ENCODE results near the gene CBLB.

Gene CBLB

DNA sequence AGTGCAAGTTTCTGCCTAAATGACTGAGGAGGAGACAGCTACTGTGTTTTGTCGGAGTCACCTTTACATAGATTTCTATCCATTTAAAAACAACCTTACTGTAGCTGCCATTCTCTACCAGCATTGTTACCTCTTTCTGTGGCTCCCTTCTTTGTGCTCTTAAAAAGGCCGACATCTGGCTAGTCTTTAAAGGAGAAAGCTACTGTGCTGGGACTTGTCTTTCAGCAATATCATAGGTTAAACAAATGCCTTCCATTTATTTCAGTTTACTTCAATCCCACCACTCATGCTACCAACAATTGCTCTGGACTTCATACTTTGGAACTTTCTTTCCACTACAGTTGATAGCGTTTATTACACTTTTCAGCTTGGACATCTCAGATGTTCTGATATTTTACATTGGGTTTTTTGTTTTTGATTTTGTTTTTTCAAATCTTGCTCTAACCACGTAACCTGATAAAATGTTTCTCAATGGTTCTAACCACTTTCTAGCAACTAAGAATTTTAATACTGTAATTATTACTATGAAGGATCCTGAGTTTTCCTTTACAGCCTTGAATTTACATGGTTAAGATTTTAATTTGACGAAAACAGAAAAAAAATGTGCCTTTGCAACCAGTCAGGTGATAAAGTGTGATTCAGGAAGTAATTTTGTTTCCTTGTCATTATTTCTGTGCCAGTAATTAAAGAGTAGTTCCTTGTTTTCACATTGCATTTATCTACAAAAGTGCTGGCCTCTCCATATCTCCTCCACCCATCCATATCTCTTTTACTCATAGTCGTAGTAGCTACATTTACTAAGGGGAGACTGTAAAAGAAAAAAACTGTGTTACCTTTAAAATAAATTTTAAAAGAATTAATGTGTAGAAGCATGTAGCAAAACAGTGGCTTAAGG, 1.3 kb upstream of the CBLB start:
- no peak for DNase-seq

DNA sequence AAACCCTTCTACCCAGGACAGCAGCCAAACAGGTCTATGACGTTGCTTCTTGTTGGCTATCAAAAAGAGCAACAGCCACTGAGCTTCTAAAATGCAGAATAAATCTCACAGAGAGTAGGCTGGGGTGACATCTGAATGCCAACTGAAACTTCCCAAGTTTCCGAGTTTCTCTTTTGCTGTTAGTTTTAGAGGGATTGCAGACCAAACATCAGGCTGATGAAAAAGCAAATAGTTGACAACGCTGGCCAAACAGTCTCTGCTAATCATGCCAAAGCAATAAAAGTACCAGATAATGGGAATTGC, 670 bp upstream of the CBLB start:
- DNase-seq = no peak

DNA sequence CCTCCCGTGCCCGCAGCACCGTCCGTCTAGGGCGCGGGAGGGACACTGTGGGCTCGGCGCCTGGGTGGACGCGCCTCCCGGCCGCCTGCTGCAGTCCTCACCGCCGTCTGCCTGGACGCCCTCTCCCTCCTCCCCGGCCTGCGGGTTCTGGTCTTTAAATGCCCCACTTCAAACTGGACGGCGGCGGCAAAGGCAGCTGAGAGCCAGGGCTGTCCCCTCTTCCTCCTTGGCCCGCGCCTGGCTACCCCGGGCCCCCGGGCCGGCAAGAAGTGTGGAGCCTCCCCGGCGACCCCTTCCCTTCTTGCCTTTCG, 426 bp downstream of the CBLB start:
- DNase-seq = no peak

DNA sequence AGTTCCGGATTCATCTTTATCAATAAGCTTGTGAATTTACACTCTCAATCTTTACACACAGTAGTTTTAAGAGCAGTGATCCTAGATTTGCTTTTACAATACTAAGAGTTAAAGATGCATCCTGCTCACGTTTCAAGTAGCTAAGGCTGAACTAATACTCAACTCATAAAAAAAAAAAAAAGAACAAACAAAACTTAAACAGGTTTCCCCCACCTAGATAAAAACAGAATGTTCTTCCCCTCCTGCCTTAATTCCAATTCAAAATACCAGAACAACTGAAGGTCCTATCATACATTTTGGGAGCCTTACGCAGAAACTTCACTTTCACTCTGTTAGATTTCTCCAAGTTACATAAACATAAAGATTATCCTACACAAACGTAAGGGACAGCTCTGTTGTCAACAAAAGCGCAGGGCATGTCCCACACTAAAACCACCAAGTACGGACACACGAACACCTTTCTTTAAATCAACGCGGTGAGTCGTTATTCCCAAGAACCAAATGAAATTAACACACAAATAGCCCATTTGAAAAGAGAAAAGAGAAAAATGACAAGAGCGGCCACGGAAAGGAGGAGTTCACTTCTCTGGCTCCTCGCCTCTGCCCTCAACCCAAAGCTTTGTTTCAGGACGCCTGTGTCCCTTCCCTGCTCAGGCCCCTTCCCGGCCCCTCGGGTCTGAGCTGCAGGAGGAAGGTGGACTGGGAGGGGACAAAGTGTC, 941 bp downstream of the CBLB start:
- DNase-seq = peak; percentile 21

DNA sequence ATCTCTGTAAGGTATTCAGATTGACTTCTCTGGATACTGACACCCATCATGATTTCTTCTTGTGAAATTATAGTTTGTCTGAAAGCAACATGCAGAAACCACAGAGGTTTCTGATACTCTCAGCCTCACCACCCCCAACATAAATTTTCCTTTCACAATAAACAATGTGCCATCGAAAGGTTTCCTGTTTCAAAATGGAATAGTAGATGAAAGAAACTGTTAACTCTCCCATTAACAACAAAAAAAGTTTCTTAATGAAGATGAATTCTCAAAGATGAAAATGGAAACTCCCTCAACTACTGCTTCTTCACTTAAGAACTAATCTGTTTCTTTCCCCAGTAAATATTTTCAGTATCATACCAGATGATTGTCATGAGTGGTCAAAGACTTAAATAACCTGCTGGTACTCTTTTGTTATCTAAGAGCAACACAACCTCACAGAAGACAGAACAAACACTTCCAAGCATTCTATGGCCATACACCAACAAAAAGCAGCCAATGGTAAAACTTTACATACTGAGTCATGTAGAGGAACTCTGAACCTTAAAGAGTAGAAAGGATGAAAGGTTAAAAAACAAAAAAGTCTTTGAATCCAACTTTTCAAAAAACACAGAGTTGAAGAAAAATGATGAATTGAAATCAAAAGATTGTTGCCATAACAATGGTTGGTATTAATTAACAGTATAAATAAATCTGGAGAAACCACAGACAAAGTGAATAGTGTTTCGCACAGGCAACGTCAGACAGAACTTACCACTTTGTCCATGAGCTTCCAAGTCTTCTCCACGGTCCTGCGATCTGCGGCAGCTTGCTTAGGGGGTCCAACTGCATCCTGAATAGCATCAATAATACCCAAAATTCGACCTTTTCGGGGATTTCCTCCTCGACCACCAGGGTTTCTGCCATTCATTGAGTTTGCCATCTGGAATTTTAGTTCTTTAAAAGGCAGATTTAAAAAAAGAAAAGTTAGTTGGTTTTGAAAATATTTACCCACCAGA, 1.9 kb downstream of the CBLB start:
- peak; percentile 23 for DNase-seq

DNA sequence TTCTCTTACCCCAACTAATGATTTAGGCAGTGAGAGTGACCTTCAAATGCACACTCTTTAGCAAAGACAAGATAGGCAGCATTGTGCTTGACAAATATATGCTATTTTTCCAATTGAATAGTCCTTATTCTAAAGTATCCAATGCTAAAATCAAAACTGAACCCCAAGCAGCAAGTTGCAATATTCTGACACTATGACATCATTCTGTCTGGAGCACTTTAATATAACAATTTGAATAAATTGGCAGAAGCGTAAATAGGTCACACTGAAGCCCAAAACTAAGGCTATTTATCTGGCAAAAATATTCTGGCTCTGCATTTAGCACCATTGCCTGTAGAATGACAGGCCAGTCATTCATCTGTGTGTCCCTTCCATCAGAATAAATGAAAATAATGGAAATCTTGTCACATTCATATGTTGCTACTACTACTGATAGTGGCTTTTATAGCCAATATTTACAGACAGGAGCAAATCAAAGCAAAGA, 2.9 kb downstream of the CBLB start:
- DNase-seq = no peak

DNA sequence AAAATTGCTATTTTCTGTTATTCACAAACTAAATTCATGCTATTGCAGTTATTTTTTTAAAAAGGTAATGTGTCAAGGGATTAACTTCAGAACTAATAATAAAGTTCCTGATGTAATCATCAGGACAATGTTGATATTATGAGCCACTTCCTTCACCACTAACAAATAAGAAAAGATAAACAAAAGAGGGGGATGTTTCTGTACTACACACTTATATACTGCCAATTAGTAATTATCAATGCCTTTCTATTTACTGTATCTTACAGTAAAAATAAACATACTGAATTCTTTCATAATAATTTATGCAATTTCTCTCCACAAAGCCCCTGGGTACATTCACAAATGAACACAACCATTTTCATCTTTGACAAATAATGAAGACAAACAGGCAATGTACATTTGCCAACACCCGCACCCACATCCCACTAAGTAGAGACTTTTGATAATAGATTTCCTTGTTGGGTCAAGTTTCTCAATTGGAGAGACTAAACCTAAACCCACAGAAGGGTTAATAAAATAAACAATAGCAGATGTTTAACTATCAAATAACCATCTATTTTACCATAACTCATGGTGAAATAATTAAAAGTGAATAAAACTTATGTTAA, 3.7 kb downstream of the CBLB start:
- no peak for DNase-seq

DNA sequence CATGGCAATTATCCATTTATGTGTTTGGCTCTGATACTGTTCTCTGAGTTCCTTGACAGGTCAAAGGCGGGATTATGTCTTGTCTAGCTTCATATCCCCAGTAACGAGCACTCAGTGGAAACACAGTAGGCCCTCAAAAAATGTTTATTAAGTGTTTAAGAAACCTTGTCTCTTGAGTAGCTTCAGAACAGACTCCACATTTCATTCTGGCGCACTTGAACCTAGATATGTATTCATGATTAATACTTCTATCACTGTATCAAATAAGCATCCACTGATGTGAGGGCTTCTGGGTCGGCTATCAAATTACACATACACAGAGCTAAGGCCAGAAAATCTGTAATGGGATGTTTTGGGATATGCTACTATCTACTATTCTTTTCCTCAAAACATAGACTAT, 4.6 kb downstream of the CBLB start:
- no peak for DNase-seq

DNA sequence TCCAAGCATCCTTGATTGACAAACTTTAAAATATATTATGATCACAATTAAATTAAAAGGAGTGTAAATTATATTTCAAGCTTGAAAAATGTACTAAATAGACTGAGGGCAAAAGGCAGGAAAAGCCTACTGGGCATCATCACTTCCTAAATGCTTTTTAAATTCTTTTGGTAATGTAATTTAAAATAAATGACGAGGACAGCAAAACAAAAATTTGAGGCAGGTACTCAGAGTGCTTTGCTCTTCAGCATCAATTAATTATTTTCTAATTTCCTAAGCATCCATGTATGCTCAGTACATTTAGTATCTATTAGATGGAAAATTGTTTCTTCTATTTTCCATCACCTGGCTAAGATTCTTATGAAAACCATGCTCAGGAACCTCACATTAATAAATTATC, 5.2 kb downstream of the CBLB start:
- no peak for DNase-seq

DNA sequence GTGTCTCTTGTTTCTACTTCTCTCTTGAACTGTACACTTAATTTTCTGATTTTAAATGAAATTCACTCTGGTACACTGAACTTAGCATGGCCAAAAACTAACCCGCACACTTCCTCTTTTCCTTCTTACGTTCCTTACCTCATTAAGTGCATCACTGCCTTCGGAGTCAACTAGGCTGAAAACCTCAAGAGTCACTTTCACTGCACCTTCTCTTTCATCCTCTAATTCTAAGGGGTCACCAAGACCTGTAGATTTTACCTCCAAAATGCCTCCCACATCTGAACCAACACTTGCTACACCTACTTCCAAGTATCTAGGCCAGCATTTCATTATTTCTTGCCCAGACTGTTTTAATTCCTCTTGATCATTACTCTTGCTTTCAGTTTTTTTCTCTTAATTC, 6.6 kb downstream of the CBLB start:
- no peak for DNase-seq

DNA sequence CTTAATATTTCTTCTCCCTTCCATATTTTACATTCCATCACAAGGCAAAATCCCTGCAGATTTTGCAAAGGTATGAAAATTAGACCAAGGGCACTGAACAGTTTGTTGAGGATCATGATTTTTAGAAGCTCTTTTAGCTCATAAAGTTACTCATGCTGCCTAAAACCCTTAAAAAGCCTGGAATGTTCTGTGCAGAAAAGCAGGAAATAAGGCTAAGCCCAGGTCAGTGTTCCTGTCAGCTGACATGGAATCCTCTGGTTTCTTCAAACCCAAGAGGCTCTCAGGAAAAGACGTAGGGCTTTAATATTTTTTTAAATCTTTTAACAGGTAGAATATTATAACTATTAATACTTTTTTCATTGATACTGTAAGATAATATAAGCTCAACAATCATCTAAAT, 8.2 kb downstream of the CBLB start:
- no peak for DNase-seq

DNA sequence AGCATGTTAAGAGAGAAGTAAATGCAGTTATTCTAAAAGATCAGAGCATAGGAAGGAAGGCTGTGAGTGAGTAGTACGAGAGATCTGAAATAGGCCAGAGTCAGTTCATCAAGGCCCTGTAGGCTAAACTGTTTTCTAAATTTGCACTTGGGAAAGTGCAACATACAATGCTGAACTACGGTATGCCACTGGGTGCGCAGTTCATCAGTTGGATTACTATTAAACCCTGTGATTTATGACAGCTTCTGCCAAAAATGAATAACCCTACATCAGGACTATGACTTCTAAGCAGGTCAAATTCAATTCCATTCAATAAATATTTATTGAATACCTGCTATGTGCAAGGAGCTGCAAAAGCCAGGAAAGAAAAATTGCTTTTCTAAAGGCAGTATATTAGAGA, 10.8 kb downstream of the CBLB start:
- DNase-seq = no peak

DNA sequence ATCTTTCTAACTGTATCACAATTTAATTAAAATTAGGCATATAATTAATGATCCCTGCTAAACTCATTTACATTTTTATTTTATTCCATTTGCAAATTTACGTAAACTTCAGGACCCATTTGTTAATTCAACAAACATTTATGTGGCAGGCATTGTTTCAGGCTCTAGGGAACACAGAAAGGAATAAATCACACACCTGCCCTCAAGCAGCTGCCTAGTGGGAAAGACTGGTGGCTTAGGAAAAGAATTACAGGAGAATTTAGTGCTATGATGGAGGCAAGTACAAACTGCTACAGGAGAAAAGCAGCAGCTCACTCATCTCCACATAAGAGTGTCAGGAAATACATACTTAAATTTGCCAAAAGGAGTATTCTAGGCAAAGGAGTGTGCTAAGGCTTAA, 11.2 kb downstream of the CBLB start:
- no peak for DNase-seq

DNA sequence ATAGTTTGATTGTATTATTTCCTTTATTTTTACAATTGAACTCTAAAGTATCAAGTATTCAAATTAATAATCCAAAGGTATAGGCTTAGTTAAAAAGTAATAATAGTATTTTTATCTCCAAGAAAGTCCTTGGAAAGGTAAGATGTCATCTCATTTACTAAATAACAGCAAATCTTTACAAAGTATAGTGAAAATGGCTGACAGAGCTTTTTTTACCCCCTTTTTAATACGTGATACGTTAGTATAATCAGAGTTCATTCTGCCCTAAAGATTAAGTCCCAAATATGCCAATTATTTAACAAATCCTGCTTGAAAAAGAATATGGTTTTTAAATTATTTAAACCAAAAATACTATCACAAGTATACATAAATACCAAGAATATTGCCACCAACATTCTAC, 12.2 kb downstream of the CBLB start:
- DNase-seq = no peak

DNA sequence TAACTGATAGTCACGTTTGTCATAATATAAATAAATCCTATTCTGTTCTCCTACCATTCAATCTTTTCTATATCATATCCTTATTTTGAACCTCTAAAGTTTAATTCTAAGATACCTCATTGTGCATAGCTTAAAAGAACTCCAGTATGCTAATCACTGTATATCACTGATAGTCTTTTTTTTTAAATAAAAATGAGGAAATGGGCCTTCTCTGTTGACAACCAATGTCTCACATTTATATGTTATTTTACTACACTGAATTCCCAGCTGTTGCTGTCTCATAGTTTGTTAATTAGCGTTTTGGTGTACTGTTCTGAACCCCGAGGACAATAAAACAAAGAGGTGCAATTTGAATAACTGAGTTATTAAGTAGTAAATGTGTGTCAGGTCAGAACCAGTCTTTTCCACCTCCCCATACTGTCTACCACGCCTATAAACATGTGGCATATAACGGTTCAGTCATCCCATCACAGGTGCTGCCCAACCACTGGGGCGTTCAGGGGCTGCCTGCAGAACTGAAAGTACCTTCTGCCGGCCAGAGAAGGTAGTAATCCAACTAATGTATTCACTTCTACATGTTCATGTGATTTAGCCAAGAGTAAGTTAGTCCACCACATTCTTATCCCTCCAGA, 14.9 kb downstream of the CBLB start:
- no peak for DNase-seq

DNA sequence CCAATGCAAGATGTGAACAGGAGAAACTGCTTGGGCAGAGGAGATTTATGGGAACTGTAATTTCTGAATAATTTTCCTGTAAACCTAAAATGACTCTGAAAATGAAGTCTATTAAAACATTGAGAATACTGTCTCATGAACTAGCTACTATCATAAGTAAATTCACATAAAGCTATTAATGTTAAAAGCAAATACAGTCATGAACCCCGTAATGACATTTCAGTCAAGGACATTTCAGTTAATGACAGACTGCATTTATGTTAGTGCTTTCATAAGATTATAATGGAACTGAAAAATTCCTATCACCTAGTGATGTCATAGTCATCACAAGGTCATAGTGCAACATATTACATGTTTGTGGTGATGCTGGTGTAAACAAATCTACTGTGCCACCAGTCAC, 17.2 kb downstream of the CBLB start:
- DNase-seq = no peak

DNA sequence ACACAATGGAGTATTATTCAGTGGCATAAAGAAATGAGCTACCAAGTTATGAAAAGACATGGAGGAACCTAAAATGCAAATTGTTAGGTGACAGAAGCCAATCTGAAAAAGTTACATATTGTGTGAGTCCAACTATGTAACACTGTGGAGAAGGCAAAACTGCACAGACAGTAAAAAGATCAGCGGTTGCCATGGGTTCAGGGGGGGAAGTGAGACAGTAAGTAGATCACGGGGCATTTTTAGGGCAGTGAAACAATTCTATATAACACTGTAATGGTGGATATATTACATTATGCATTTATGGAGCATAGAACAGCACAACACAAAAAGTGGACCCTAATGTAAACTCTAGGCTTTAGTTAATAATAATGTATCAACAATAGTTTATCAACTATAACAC, 17.6 kb downstream of the CBLB start:
- no peak for DNase-seq

DNA sequence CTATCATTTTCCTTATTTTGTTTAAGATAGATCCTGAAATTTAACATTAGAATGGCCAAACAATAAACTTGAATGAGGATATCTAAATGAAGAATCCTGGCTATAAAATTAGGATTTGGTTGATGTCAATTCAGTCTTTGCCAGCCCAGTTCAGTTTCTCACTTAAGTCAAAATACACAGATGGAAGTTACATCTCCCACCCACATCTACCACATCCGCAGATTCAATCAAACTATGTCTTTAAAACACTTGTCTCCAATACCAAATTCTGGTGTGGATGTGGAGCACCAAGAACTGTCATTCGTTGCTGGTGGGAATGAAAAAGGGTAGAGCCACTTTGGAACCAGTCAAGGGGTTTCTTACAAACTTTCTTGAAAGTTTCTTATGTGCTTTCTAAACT, 18.2 kb downstream of the CBLB start:
- no peak for DNase-seq

DNA sequence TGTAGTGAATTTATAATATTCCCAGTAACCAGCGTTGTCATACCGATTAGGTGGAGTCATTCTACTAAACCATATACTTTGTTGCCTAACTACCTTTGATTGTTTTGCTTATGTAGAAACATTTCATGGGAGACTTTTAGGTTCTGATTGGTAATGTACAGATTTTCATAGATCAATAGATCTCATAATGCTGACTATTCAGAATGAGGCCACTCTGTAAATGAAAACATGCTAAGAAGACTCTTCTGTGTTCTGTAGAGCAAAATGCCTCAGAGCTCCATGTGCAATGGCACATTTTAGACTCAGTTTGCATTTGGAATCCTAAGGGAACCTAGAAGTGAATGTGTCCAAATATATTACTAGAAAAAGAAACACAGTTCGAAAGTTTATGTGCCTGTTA, 20.0 kb downstream of the CBLB start:
- no peak for DNase-seq

DNA sequence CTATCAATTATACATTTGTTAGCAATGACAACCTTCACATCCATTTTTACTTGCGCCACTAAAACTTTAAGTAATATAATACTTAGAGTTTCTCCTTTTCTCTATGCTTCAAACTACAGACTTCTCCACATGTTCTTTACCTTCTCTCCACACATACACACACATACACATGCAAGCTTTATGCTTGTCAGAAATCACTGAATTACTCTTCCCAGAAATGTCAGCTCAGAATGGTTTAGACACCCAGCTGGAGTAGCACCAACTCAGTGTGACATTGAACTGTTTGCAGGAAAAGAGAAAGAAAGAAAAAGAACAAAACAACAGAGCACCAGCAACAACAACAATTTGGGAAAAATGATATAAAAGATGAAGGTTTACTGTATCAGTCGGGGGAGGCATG, 20.9 kb downstream of the CBLB start:
- no peak for DNase-seq

DNA sequence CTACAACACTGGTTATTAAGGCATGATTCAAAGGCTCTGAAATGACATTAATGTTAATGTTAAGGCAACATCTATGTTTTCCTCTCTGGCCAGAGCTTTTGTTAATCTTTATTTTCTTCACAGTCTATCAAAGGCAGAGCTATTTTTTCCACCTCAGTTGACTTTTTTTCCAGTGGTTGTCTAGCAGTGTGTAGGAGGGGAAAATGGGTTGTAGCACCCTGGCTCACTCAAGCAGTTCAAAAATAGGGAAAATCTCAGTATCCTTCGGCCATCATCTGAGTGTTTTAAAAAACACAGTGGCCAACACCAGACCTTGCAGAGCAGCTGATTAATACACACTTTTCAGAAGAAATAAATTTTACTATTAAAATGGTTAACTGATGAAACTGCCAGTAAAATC, 21.4 kb downstream of the CBLB start:
- DNase-seq = no peak

DNA sequence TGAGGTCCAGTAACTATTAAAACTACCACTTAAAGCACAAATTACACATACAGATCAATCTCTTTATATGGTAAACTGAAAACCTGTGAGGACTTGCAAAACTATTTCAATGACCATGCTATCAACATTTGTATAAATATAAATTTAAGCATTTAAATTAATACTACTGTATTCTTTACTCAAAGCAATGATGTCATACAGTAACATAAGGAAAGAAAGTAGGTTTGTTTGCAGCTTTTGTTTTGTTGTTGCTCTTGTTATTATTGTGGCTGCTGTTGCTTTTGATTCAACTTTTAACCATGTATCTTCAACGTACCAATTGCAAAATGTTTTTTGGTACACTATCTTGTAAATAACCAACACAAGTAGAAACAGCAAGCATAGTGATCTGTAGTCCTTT, 22.0 kb downstream of the CBLB start:
- DNase-seq = no peak

DNA sequence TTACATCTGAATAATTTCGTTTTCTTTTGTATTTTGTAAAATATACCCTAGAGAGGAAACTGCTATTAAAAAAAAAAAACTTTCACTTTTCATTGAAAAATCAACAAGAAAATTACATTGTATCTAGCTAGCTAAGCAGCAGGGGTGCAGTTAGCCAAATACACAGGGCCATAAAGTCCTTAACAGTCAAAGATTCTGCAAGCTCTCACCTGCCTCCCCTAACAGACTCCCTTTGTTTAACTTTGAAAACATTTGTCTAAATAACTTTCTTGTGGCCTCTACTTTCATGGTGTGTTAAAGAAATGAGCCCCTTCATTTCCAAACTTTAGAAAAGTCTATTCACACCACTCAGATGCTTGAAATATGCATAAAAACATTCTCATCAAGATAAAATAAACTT, 23.3 kb downstream of the CBLB start:
- no peak for DNase-seq

All from central memory CD4-positive, alpha-beta T cell (primary cell).